HG03025 (cell line): ENCODE results near the gene STEEP1.

Experiments used
- ATAC-seq: cut with Tn5 transposase; IDR thresholded peaks from one replicate; pipeline ENCODE4 v1.9.1; 2021; ENCODE audit warnings: mild to moderate bottlenecking, moderate library complexity; ENCODE audit not compliant: unreplicated experiment, low FRiP score

STEEP1 gene

GRCh38 chrX:119489212-119490074, 75.8 kb downstream of the STEEP1 start:
- no peak for ATAC-seq

- no peak for ATAC-seq
Measured at GRCh38 chrX:119488749-119489148, 76.5 kb downstream of the STEEP1 start.
